Activated T-helper 2 cell treated with anti-CD3 and anti-CD28 coated beads, Interferon-gamma antibody, Interleukin-2, Interleukin-4, amounts not matched to agents 10 μg/mL and 5 μg/mL and 100 μg/mL, durations not matched to agents 14 hours and 24 hours and 36 hours (primary cell): ENCODE results near the gene NEXN. TPM values are rescaled to one million over a fixed set of nuclear protein-coding genes. Genes with fewer than 3 reads are reported as not detected.
"Not testable (repeated sequence)": the region's sequence is repeated elsewhere in the genome, so short reads cannot be mapped to it uniquely, and the experiment has no call there.

Experiments used
- DNase-seq: peaks from one replicate; pipeline ENCODE4 v3.0.0; 2021; ENCODE audit warnings: low spot score
- H3K27ac Mint-ChIP-seq: one replicate; pipeline ENCODE4 v1.8.0; 2021; ENCODE audit warnings: mixed read lengths
- H3K27me3 Mint-ChIP-seq: one replicate; pipeline ENCODE4 v1.8.0; 2021; ENCODE audit warnings: low read depth, mixed read lengths
- H3K36me3 Mint-ChIP-seq: one replicate; pipeline ENCODE4 v1.8.0; 2021; ENCODE audit warnings: low read depth, mixed read lengths
- H3K4me1 Mint-ChIP-seq: one replicate; pipeline ENCODE4 v1.8.0; 2021; ENCODE audit warnings: low read depth, mixed read lengths
- H3K4me3 Mint-ChIP-seq: one replicate; pipeline ENCODE4 v1.8.0; 2021; ENCODE audit warnings: low read depth, mild to moderate bottlenecking, moderate library complexity, mixed read lengths
- H3K9me3 Mint-ChIP-seq: one replicate; pipeline ENCODE4 v1.8.0; 2021; ENCODE audit warnings: mixed read lengths
- intact Hi-C: fragments of 100-400 bp; cut with micrococcal nuclease; formaldehyde crosslinking; loops from one replicate; pipeline ENCODE4 v1.15.1; 2023
- total RNA-seq: library from RNA; stranded (reverse); gene quantifications from 2 replicates; pipeline ENCODE4 v1.2.3, GENCODE V29; 2022

The NEXN gene
- total RNA-seq, 1 donor from 2014 or later: 0.59 TPM

- H3K4me1 Mint-ChIP-seq: no peaks in the 10 kb centered on the region
- H3K27me3 Mint-ChIP-seq: no peaks in the 10 kb centered on the region
- no peak for DNase-seq
- no peaks in the 10 kb centered on the region for H3K9me3 Mint-ChIP-seq
- H3K36me3 Mint-ChIP-seq: peaks cover 3% of the 10 kb centered on the region
- H3K27ac Mint-ChIP-seq: no peak overlapping the region
- intact Hi-C loops: no loop called here
- H3K4me3 Mint-ChIP-seq: no peak overlapping the region
Measured at GRCh38 chr1:77876884-77877283, 11.5 kb upstream of the NEXN start.

GRCh38 chr1:77881061-77881460 is 7.4 kb upstream of the NEXN start:
- intact Hi-C loops: no loop called here
- DNase-seq: no peak
- Mint-ChIP-seq H3K36me3 (no peaks in the 10 kb centered on the region), H3K27ac (no peak overlapping the region), H3K4me1 (no peaks in the 10 kb centered on the region), H3K4me3 (no peak overlapping the region), H3K9me3 (no peaks in the 10 kb centered on the region), H3K27me3 (no peaks in the 10 kb centered on the region)

- Mint-ChIP-seq H3K36me3 (no peaks in the 10 kb centered on the region), H3K27ac (no peak overlapping the region), H3K27me3 (peaks cover 5% of the 10 kb centered on the region), H3K9me3 (no peaks in the 10 kb centered on the region), H3K4me3 (no peak overlapping the region), H3K4me1 (no peaks in the 10 kb centered on the region)
- intact Hi-C loops: no loop called here
- DNase-seq: no peak
Measured at GRCh38 chr1:77882411-77882810, 6.0 kb upstream of the NEXN start.

- Mint-ChIP-seq H3K27ac (no peak overlapping the region), H3K4me1 (peaks cover 4% of the 10 kb centered on the region), H3K4me3 (peak overlapping the region; percentile 57), H3K27me3 (peaks cover 26% of the 10 kb centered on the region), H3K9me3 (no peaks in the 10 kb centered on the region), H3K36me3 (no peaks in the 10 kb centered on the region)
- intact Hi-C loops: no loop called here
- no peak for DNase-seq
Measured at GRCh38 chr1:77888781-77889642, 588 bp downstream of the NEXN start.

GRCh38 chr1:77889671-77890070 is 1.2 kb downstream of the NEXN start:
- peaks cover 4% of the 10 kb centered on the region for H3K4me1 Mint-ChIP-seq
- no peak overlapping the region for H3K27ac Mint-ChIP-seq
- no peaks in the 10 kb centered on the region for H3K9me3 Mint-ChIP-seq
- intact Hi-C loops: no loop called here
- H3K27me3 Mint-ChIP-seq: peaks cover 26% of the 10 kb centered on the region
- H3K36me3 Mint-ChIP-seq: no peaks in the 10 kb centered on the region
- no peak for DNase-seq
- H3K4me3 Mint-ChIP-seq: no peak overlapping the region

GRCh38 chr1:77891200-77891599 is 2.8 kb downstream of the NEXN start:
- Mint-ChIP-seq H3K4me3 (no peak overlapping the region), H3K36me3 (no peaks in the 10 kb centered on the region), H3K4me1 (peaks cover 4% of the 10 kb centered on the region), H3K27me3 (peaks cover 26% of the 10 kb centered on the region), H3K27ac (no peak overlapping the region), H3K9me3 (no peaks in the 10 kb centered on the region)
- DNase-seq: no peak
- intact Hi-C loops: no loop called here

- no peak overlapping the region for H3K4me3 Mint-ChIP-seq
- no peak for DNase-seq
- intact Hi-C loops: no loop called here
Measured at GRCh38 chr1:77899647-77900320, 11.4 kb downstream of the NEXN start.

GRCh38 chr1:77900687-77901293 is 12.4 kb downstream of the NEXN start:
- no peak overlapping the region for H3K27ac Mint-ChIP-seq
- H3K27me3 Mint-ChIP-seq: peaks cover 4% of the 10 kb centered on the region
- no peaks in the 10 kb centered on the region for H3K4me1 Mint-ChIP-seq
- H3K36me3 Mint-ChIP-seq: no peaks in the 10 kb centered on the region
- intact Hi-C loops: no loop called here
- no peak for DNase-seq
- H3K9me3 Mint-ChIP-seq: no peaks in the 10 kb centered on the region
- no peak overlapping the region for H3K4me3 Mint-ChIP-seq

More at GRCh38 chr1:77899647-77900320, 11.4 kb downstream of the NEXN start:
- Mint-ChIP-seq H3K27ac (no peak overlapping the region), H3K9me3 (no peaks in the 10 kb centered on the region), H3K4me1 (no peaks in the 10 kb centered on the region), H3K27me3 (peaks cover 4% of the 10 kb centered on the region), H3K36me3 (no peaks in the 10 kb centered on the region)

- Mint-ChIP-seq H3K4me1 (no peaks in the 10 kb centered on the region), H3K36me3 (no peaks in the 10 kb centered on the region), H3K4me3 (no peak overlapping the region), H3K9me3 (no peaks in the 10 kb centered on the region), H3K27me3 (peaks cover 3% of the 10 kb centered on the region), H3K27ac (no peak overlapping the region)
- intact Hi-C loops: no loop called here
- DNase-seq: no peak
Measured at GRCh38 chr1:77905603-77906002, 17.2 kb downstream of the NEXN start.

GRCh38 chr1:77906019-77906545 is 17.7 kb downstream of the NEXN start:
- no peak for DNase-seq
- intact Hi-C loops: no loop called here
- Mint-ChIP-seq H3K4me3 (no peak overlapping the region), H3K36me3 (no peaks in the 10 kb centered on the region), H3K27ac (no peak overlapping the region), H3K27me3 (peaks cover 3% of the 10 kb centered on the region), H3K4me1 (no peaks in the 10 kb centered on the region), H3K9me3 (no peaks in the 10 kb centered on the region)

- H3K4me1 Mint-ChIP-seq: no peaks in the 10 kb centered on the region
- no peak overlapping the region for H3K4me3 Mint-ChIP-seq
- H3K36me3 Mint-ChIP-seq: no peaks in the 10 kb centered on the region
- no peak overlapping the region for H3K27ac Mint-ChIP-seq
- no peak for DNase-seq
- no peaks in the 10 kb centered on the region for H3K9me3 Mint-ChIP-seq
- peaks cover 3% of the 10 kb centered on the region for H3K27me3 Mint-ChIP-seq
- intact Hi-C loops: no loop called here
Measured at GRCh38 chr1:77906624-77907023, 18.2 kb downstream of the NEXN start.

GRCh38 chr1:77910116-77910515 is 21.7 kb downstream of the NEXN start:
- H3K4me1 Mint-ChIP-seq: no peaks in the 10 kb centered on the region
- no peak for DNase-seq
- no peaks in the 10 kb centered on the region for H3K9me3 Mint-ChIP-seq
- peaks cover 6% of the 10 kb centered on the region for H3K27me3 Mint-ChIP-seq
- no peaks in the 10 kb centered on the region for H3K36me3 Mint-ChIP-seq
- intact Hi-C loops: no loop called here
- H3K27ac Mint-ChIP-seq: no peak overlapping the region
- no peak overlapping the region for H3K4me3 Mint-ChIP-seq

GRCh38 chr1:77918918-77919317 is 30.5 kb downstream of the NEXN start:
- peaks cover 13% of the 10 kb centered on the region for H3K27me3 Mint-ChIP-seq
- H3K9me3 Mint-ChIP-seq, DNase-seq, H3K4me1 Mint-ChIP-seq, H3K27ac Mint-ChIP-seq, H3K36me3 Mint-ChIP-seq, intact Hi-C loops, H3K4me3 Mint-ChIP-seq: not testable (repeated sequence)
